GM19023 (cell line): ENCODE measurements around the gene TRIM32.
"Not testable (repeated sequence)": the region's sequence is repeated elsewhere in the genome, so short reads cannot be mapped to it uniquely, and the experiment has no call there.

Source experiments
- ATAC-seq: cut with Tn5 transposase; IDR thresholded peaks from one replicate; pipeline ENCODE4 v1.9.1; 2021; ENCODE audit warnings: mild to moderate bottlenecking, moderate library complexity; ENCODE audit not compliant: unreplicated experiment

Gene TRIM32

GRCh38 chr9:116674210-116674980 lies 12.7 kb upstream of the TRIM32 start:
- ATAC-seq: no peak

- ATAC-seq: no peak
Measured at GRCh38 chr9:116683535-116683934, 3.6 kb upstream of the TRIM32 start.

GRCh38 chr9:116685166-116685565 lies 1.9 kb upstream of the TRIM32 start:
- ATAC-seq: no peak

GRCh38 chr9:116686135-116686534 lies 970 bp upstream of the TRIM32 start:
- ATAC-seq: no peak

GRCh38 chr9:116686693-116687073 lies 422 bp upstream of the TRIM32 start:
- peak; percentile 44 for ATAC-seq

- ATAC-seq: no peak
Measured at GRCh38 chr9:116687754-116688135, 640 bp downstream of the TRIM32 start.

GRCh38 chr9:116688806-116689485 lies 1.8 kb downstream of the TRIM32 start:
- no peak for ATAC-seq

GRCh38 chr9:116689486-116690032 lies 2.5 kb downstream of the TRIM32 start:
- ATAC-seq: no peak

- ATAC-seq: not testable (repeated sequence)
Measured at GRCh38 chr9:116690805-116691204, 3.7 kb downstream of the TRIM32 start.

- ATAC-seq: no peak
Measured at GRCh38 chr9:116691607-116692006, 4.5 kb downstream of the TRIM32 start.

GRCh38 chr9:116692616-116693015 lies 5.5 kb downstream of the TRIM32 start:
- ATAC-seq: no peak

- no peak for ATAC-seq
Measured at GRCh38 chr9:116693233-116693731, 6.2 kb downstream of the TRIM32 start.

- no peak for ATAC-seq
Measured at GRCh38 chr9:116694785-116695291, 7.7 kb downstream of the TRIM32 start.

- ATAC-seq: no peak
Measured at GRCh38 chr9:116695438-116695837, 8.3 kb downstream of the TRIM32 start.

- ATAC-seq: no peak
Measured at GRCh38 chr9:116697362-116697761, 10.3 kb downstream of the TRIM32 start.

- no peak for ATAC-seq
Measured at GRCh38 chr9:116697887-116698286, 10.8 kb downstream of the TRIM32 start.

GRCh38 chr9:116700279-116700678 lies 13.2 kb downstream of the TRIM32 start:
- ATAC-seq: no peak

GRCh38 chr9:116700882-116701865 lies 14.1 kb downstream of the TRIM32 start:
- no peak for ATAC-seq

GRCh38 chr9:116701940-116702642 lies 15.0 kb downstream of the TRIM32 start:
- no peak for ATAC-seq

- ATAC-seq: no peak
Measured at GRCh38 chr9:116703634-116704033, 16.5 kb downstream of the TRIM32 start.
